DOHH2 (cell line): ENCODE results near the gene CELF1.

ENCODE experiments used
- EZH2phosphoT487 ChIP-seq: fragments of 200-600 bp; sonication (generic); IDR thresholded peaks from 2 replicates; pipeline ENCODE4 v1.6.1; 2017; ENCODE audit warnings: borderline replicate concordance, mild to moderate bottlenecking, antibody characterized with exemption, low read length, moderate library complexity, mixed read lengths
- TF ChIP-seq, protein P1 (sequence below): fragments of 200-600 bp; sonication (generic); IDR thresholded peaks from one replicate; pipeline ENCODE4 v1.5.1; 2014; ENCODE audit warnings: antibody characterized with exemption, mild to moderate bottlenecking, low read depth, low read length; ENCODE audit not compliant: poor library complexity, severe bottlenecking

DNA sequence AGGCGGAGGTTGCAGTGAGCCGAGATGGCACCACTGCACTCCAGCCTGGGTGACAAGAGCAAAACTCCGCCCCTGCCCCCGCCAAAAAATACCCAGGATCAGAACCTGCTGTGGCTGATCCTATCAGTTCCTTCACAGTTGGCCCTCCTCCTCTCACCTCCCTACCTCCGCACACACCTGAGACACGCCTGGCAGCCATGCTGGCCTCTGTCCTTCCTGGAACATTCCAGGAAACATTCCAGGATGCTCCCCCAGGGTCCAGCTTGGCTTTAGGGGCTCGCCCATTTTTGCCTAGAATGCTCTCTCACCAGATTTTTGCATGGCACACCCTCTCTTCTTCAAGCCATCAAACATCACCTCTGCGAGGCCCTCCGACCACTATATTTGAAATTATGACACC, 106.1 kb downstream of the CELF1 start:
- TF ChIP-seq, protein P1, sequence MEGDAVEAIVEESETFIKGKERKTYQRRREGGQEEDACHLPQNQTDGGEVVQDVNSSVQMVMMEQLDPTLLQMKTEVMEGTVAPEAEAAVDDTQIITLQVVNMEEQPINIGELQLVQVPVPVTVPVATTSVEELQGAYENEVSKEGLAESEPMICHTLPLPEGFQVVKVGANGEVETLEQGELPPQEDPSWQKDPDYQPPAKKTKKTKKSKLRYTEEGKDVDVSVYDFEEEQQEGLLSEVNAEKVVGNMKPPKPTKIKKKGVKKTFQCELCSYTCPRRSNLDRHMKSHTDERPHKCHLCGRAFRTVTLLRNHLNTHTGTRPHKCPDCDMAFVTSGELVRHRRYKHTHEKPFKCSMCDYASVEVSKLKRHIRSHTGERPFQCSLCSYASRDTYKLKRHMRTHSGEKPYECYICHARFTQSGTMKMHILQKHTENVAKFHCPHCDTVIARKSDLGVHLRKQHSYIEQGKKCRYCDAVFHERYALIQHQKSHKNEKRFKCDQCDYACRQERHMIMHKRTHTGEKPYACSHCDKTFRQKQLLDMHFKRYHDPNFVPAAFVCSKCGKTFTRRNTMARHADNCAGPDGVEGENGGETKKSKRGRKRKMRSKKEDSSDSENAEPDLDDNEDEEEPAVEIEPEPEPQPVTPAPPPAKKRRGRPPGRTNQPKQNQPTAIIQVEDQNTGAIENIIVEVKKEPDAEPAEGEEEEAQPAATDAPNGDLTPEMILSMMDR, result no peak
- TF ChIP-seq EZH2phosphoT487, result no peak
